Measurements from ENCODE around the gene SH3BGRL2.

SH3BGRL2 gene

GRCh38 chr6:79672631-79673111 lies 41.5 kb downstream of the SH3BGRL2 start:
- TF ChIP-seq CREB1 (IDR thresholded peaks at IDR 0.05; ENCODE audit: low read depth), result no peak
- peak; percentile 81 for TF ChIP-seq RAD21 (IDR thresholded peaks at IDR 0.05; ENCODE audit: low read depth)

- TF ChIP-seq EGR1 (IDR thresholded peaks at IDR 0.05) (no peak), FOXM1 (IDR thresholded peaks at IDR 0.05; ENCODE audit: borderline replicate concordance, low read depth) (no peak)
Observed at GRCh38 chr6:79673947-79674346, 42.8 kb downstream of the SH3BGRL2 start.

- no peak for TF ChIP-seq TEAD4 (IDR thresholded peaks at IDR 0.05)
- TF ChIP-seq CREB1 (IDR thresholded peaks at IDR 0.05; ENCODE audit: low read depth), result no peak
- no peak for TF ChIP-seq REST (IDR thresholded peaks at IDR 0.05; ENCODE audit: low read depth)
- no peak for TF ChIP-seq YY1 (IDR thresholded peaks at IDR 0.05; ENCODE audit: low read depth)
- TF ChIP-seq FOXM1 (IDR thresholded peaks at IDR 0.05; ENCODE audit: borderline replicate concordance, low read depth), result no peak
- no peak for TF ChIP-seq EP300 (IDR thresholded peaks at IDR 0.05; ENCODE audit: borderline replicate concordance)
- TF ChIP-seq TCF12 (IDR thresholded peaks at IDR 0.05; ENCODE audit: low read depth), result no peak
- TF ChIP-seq RAD21 (IDR thresholded peaks at IDR 0.05; ENCODE audit: low read depth), result no peak
- no peak for TF ChIP-seq EGR1 (IDR thresholded peaks at IDR 0.05)
Observed at GRCh38 chr6:79676785-79677736, 45.9 kb downstream of the SH3BGRL2 start.

- TF ChIP-seq YY1 (IDR thresholded peaks at IDR 0.05; ENCODE audit: low read depth) (no peak), USF1 (IDR thresholded peaks at IDR 0.05) (no peak), TEAD4 (IDR thresholded peaks at IDR 0.05) (no peak; the same call in 1 of the 2 replicates), RAD21 (IDR thresholded peaks at IDR 0.05; ENCODE audit: low read depth) (no peak), NFIC (IDR thresholded peaks at IDR 0.05) (0 out of 2 replicates have a peak, but pooled peaks have one; percentile 8), CREB1 (IDR thresholded peaks at IDR 0.05; ENCODE audit: low read depth) (no peak), EGR1 (IDR thresholded peaks at IDR 0.05) (no peak), MAX (IDR thresholded peaks at IDR 0.05) (no peak)
Observed at GRCh38 chr6:79684876-79685275, 53.7 kb downstream of the SH3BGRL2 start.

GRCh38 chr6:79686707-79687309 lies 55.7 kb downstream of the SH3BGRL2 start:
- TF ChIP-seq EP300 (IDR thresholded peaks at IDR 0.05; ENCODE audit: borderline replicate concordance) (no peak), NFIC (IDR thresholded peaks at IDR 0.05) (no peak), USF1 (IDR thresholded peaks at IDR 0.05) (no peak), FOXM1 (IDR thresholded peaks at IDR 0.05; ENCODE audit: borderline replicate concordance, low read depth) (no peak), YY1 (IDR thresholded peaks at IDR 0.05; ENCODE audit: low read depth) (no peak), TAF1 (IDR thresholded peaks at IDR 0.05; ENCODE audit: low read depth) (no peak), MAX (IDR thresholded peaks at IDR 0.05) (no peak), TEAD4 (IDR thresholded peaks at IDR 0.05) (no peak), TCF12 (IDR thresholded peaks at IDR 0.05; ENCODE audit: low read depth) (no peak), CREB1 (IDR thresholded peaks at IDR 0.05; ENCODE audit: low read depth) (no peak), EGR1 (IDR thresholded peaks at IDR 0.05) (no peak), CEBPB (IDR thresholded peaks at IDR 0.05) (no peak), RAD21 (IDR thresholded peaks at IDR 0.05; ENCODE audit: low read depth) (no peak), REST (IDR thresholded peaks at IDR 0.05; ENCODE audit: low read depth) (no peak), ZBTB7A (IDR thresholded peaks at IDR 0.05; ENCODE audit: low read depth) (no peak)

- TF ChIP-seq ZBTB7A (IDR thresholded peaks at IDR 0.05; ENCODE audit: low read depth) (no peak), MAX (IDR thresholded peaks at IDR 0.05) (no peak), FOXM1 (IDR thresholded peaks at IDR 0.05; ENCODE audit: borderline replicate concordance, low read depth) (no peak), REST (IDR thresholded peaks at IDR 0.05; ENCODE audit: low read depth) (no peak), USF1 (IDR thresholded peaks at IDR 0.05) (no peak), EP300 (IDR thresholded peaks at IDR 0.05; ENCODE audit: borderline replicate concordance) (no peak), YY1 (IDR thresholded peaks at IDR 0.05; ENCODE audit: low read depth) (no peak), TAF1 (IDR thresholded peaks at IDR 0.05; ENCODE audit: low read depth) (no peak), EGR1 (IDR thresholded peaks at IDR 0.05) (no peak), CEBPB (IDR thresholded peaks at IDR 0.05) (no peak)
Observed at GRCh38 chr6:79687759-79688158, 56.6 kb downstream of the SH3BGRL2 start.

All from Ishikawa (cell line).